Pancreas (tissue), 10 donors: ENCODE measurements around the gene ACLY. TPM values are rescaled to one million over a fixed set of nuclear protein-coding genes. Genes with fewer than 3 reads are reported as not detected.

ENCODE experiments used
- ATAC-seq, 4 donors: fragments of 200-7000 bp; cut with Tn5 transposase; one replicate each; pipeline versions ENCODE4 v1.8.0 to v1.9.1; 2020; ENCODE audit warnings: mild to moderate bottlenecking in 4 of 4, moderate library complexity in 4 of 4
- DNase-seq, 6 donors: peaks; one replicate each; pipeline ENCODE4 v3.0.0-alpha.2; 2020
- FAIRE-seq: peaks from 2 replicates; lab custom pipeline; 2012; peaks lifted over from hg19 to GRCh38; lab: Jason Lieb, UNC
- H3K27ac ChIP-seq, 4 donors: fragments of 200-600 bp; sonication (generic); 1 replicate in 3 of 4; 2 replicates in 1 of 4; pipeline versions ENCODE4 v1.5.0 to v1.8.0; 2020
- H3K27me3 ChIP-seq, 4 donors: fragments of 200-600 bp; one replicate each; pipeline ENCODE4 v1.8.0; 2021
- H3K36me3 ChIP-seq, 3 donors: fragments of 200-600 bp; sonication (generic) in 1 of 3; one replicate each; pipeline versions ENCODE4 v1.5.0 to v1.8.0; 2020 to 2021
- H3K4me1 ChIP-seq, 3 donors: fragments of 200-600 bp; one replicate each; pipeline ENCODE4 v1.8.0; 2021
- H3K4me3 ChIP-seq, 4 donors: fragments of 200-600 bp; sonication (generic) in 2 of 4; one replicate each; pipeline versions ENCODE4 v1.5.0 to v1.8.0; 2020 to 2021
- H3K9me3 ChIP-seq, 4 donors: fragments of 200-600 bp; one replicate each; pipeline ENCODE4 v1.8.0; 2021
- CTCF ChIP-seq, 4 donors: fragments of 200-600 bp; sonication (generic) in 3 of 4; IDR thresholded peaks; one replicate each; pipeline versions ENCODE4 v1.5.0 to v1.8.0; 2021; ENCODE audit warnings: antibody characterized with exemption in 4 of 4
- WGBS, 2 donors: extraction: QIAGEN DNeasy Blood & Tissue Kit; methylation state at CpG; one replicate each; pipeline ENCODE4 v1.1.7; 2013; 5-methylcytosine and 5-hydroxymethylcytosine counted together
- intact Hi-C, 3 donors: fragments of 100-400 bp; cut with DNase I; formaldehyde crosslinking; loops; one replicate each; pipeline versions ENCODE4 v1.11.1 to v1.14.2; 2022
- polyA plus RNA-seq, 2 donors: library from polyadenylated mRNA; stranded (reverse); fragments of 200-250 nt; gene quantifications; one replicate each; pipeline ENCODE4 v1.2.3, GENCODE V29; 2013
- total RNA-seq, 6 donors: library from RNA; stranded (reverse); fragmentation: NEBNext Ultra II Directional in 4 of 6; extraction: Animal tissue kit (Norgen Biotek cat#: 25700) in 4 of 6; gene quantifications; one replicate each; pipeline versions ENCODE4 v1.2.1 to v1.2.4, GENCODE V29; 2021 to 2023
- donor health status: healthy with polysubstance abuse.
- donor health status: DM: no; HTN: no; CAD: no; lungs with moderate emphysema.
- donor health status: DM: no; HTN: no; CAD: no.
- donor health status: control.
- donor health status: control.
- donor health status: Bipolar disorder and iron deficiency.
- donor health status: DM: yes; HTN: yes; CAD: no.
- donor health status: DM: no; HTN: no; CAD: no.
- donor health status: DM: no; HTN: no; CAD: no.
- donor health status: DM: yes; HTN: yes; CAD: no.

Gene ACLY
- total and polyA plus RNA-seq, 8 donors = 22.0 to 101 (median 58.3) TPM

- WGBS, 2 donors = 82 to 86% methylated on average over 11 of the region's 11 CpGs
- FAIRE-seq = no peak
Measured at GRCh38 chr17:41948762-41949460, 30.2 kb upstream of the ACLY start.

GRCh38 chr17:41944943-41945342, 26.2 kb upstream of the ACLY start:
- TF ChIP-seq CTCF (IDR thresholded peaks at IDR 0.05) = no peak
- no peaks in the 10 kb centered on the region for H3K36me3 ChIP-seq
- WGBS, 2 donors = 51 to 54% methylated on average over 3 of the region's 3 CpGs
- ATAC-seq = peak in 3 of 4 donors; percentile 27 to 43 (median 30)
- no peak overlapping the region for H3K27ac ChIP-seq
- no peak for DNase-seq
- H3K4me3 ChIP-seq = no peak overlapping the region
- no peak for FAIRE-seq
- intact Hi-C loops = no loop called here
- H3K4me1 ChIP-seq = peaks cover 0 to 5% (median 0%) of the 10 kb centered on the region in 3 donors
- no peaks in the 10 kb centered on the region for H3K9me3 ChIP-seq
- H3K27me3 ChIP-seq = no peaks in the 10 kb centered on the region

More at GRCh38 chr17:41948762-41949460, 30.2 kb upstream of the ACLY start:
- H3K9me3 ChIP-seq = no peaks in the 10 kb centered on the region
- DNase-seq = no peak
- no peak overlapping the region for H3K4me3 ChIP-seq
- no peak overlapping the region for H3K27ac ChIP-seq
- H3K36me3 ChIP-seq = no peaks in the 10 kb centered on the region
- no peak for ATAC-seq
- peaks cover 0 to 5% (median 0%) of the 10 kb centered on the region in 3 donors for H3K4me1 ChIP-seq
- no peak for TF ChIP-seq CTCF (IDR thresholded peaks at IDR 0.05)
- intact Hi-C loops = no loop called here
- H3K27me3 ChIP-seq = no peaks in the 10 kb centered on the region

GRCh38 chr17:41943492-41943891, 24.7 kb upstream of the ACLY start:
- H3K27ac ChIP-seq = no peak overlapping the region
- no peak for DNase-seq
- H3K36me3 ChIP-seq = no peaks in the 10 kb centered on the region
- TF ChIP-seq CTCF (IDR thresholded peaks at IDR 0.05) = no peak
- no peak for FAIRE-seq
- H3K4me1 ChIP-seq = peaks cover 1 to 10% (median 4%) of the 10 kb centered on the region in 3 donors
- intact Hi-C loops = no loop called here
- no peaks in the 10 kb centered on the region for H3K27me3 ChIP-seq
- WGBS, 2 donors = 88 to 95% methylated on average over 3 of the region's 3 CpGs
- no peak overlapping the region for H3K4me3 ChIP-seq
- H3K9me3 ChIP-seq = no peaks in the 10 kb centered on the region
- ATAC-seq = no peak

GRCh38 chr17:41942626-41943373, 24.0 kb upstream of the ACLY start:
- ATAC-seq (no peak), FAIRE-seq (no peak), DNase-seq (no peak)
- intact Hi-C loops = no loop called here
- Histone ChIP-seq H3K4me3 (no peak overlapping the region), H3K27ac (no peak overlapping the region), H3K4me1 (peaks cover 8 to 17% (median 11%) of the 10 kb centered on the region in 3 donors), H3K9me3 (no peaks in the 10 kb centered on the region), H3K36me3 (no peaks in the 10 kb centered on the region), H3K27me3 (no peaks in the 10 kb centered on the region)
- TF ChIP-seq CTCF (IDR thresholded peaks at IDR 0.05) = no peak
- WGBS, 2 donors = 96 to 99% methylated on average over 8 of the region's 8 CpGs
